Heart left ventricle (tissue), 16 donors: ENCODE data around the gene CEP89. TPM values are rescaled to one million over a fixed set of nuclear protein-coding genes. Genes with fewer than 3 reads are reported as not detected.
A peak's percentile ranks its signal among the peaks of the same experiment; 100 is the strongest.

Experiments
- ATAC-seq, 4 donors: fragments of 200-7000 bp; cut with Tn5 transposase; one replicate each; pipeline ENCODE4 v1.9.1; 2020 to 2022; ENCODE audit warnings: moderate library complexity in 4 of 4, mild to moderate bottlenecking in 3 of 4, moderate number of reproducible peaks in 1 of 4
- DNase-seq, 5 donors: peaks; one replicate each; pipeline ENCODE4 v3.0.0-alpha.2; 2020
- H3K27ac ChIP-seq, 12 donors: fragments of 200-600 bp; sonication (generic) in 4 of 12; one replicate each; pipeline versions ENCODE4 v1.5.0 to v1.8.0; 2016 to 2022; ENCODE audit warnings: mild to moderate bottlenecking in 2 of 12
- H3K27me3 ChIP-seq, 9 donors: fragments of 200-600 bp; sonication (generic) in 2 of 9; one replicate each; pipeline versions ENCODE4 v1.5.1 to v1.8.0; 2016 to 2022; ENCODE audit warnings: mild to moderate bottlenecking in 3 of 9
- H3K36me3 ChIP-seq, 9 donors: fragments of 200-600 bp; sonication (generic) in 2 of 9; one replicate each; pipeline versions ENCODE4 v1.5.0 to v1.8.0; 2018 to 2022; ENCODE audit warnings: mild to moderate bottlenecking in 2 of 9
- H3K4me1 ChIP-seq, 12 donors: fragments of 200-600 bp; sonication (generic) in 4 of 12; one replicate each; pipeline versions ENCODE4 v1.5.0 to v1.8.0; 2016 to 2022; ENCODE audit warnings: mild to moderate bottlenecking in 3 of 12
- H3K4me3 ChIP-seq, 12 donors: fragments of 200-600 bp; sonication (generic) in 4 of 12; one replicate each; pipeline versions ENCODE4 v1.5.0 to v1.8.0; 2017 to 2022; ENCODE audit warnings: mild to moderate bottlenecking in 9 of 12, moderate library complexity in 4 of 12
- H3K9me3 ChIP-seq, 12 donors: fragments of 200-600 bp; sonication (generic) in 4 of 12; one replicate each; pipeline versions ENCODE4 v1.5.0 to v1.8.0; 2016 to 2022; ENCODE audit warnings: mild to moderate bottlenecking in 1 of 12
- POLR2A ChIP-seq, 2 donors: fragments of 450-650 bp; IDR thresholded peaks; one replicate each; pipeline ENCODE4 v1.6.1; 2017; ENCODE audit warnings: antibody characterized with exemption in 2 of 2, mild to moderate bottlenecking in 2 of 2, moderate library complexity in 2 of 2
- WGBS, 4 donors: extraction: QIAGEN DNeasy Blood & Tissue Kit in 2 of 4; methylation state at CpG; one replicate each; pipeline versions ENCODE4 v1.1.5 to v1.1.7; 2013 to 2018; 5-methylcytosine and 5-hydroxymethylcytosine counted together
- intact Hi-C, 10 donors: fragments of 100-400 bp; cut with DNase I; formaldehyde crosslinking; loops; one replicate each; pipeline versions ENCODE4 v1.11.1 to v1.14.2; 2022
- polyA plus RNA-seq, 2 donors: library from polyadenylated mRNA; stranded (reverse); fragments of 200-250 nt; gene quantifications; one replicate each; pipeline ENCODE4 v1.2.3, GENCODE V29; 2013
- total RNA-seq, 9 donors: library from RNA; depleted of rRNA in 2 of 9; stranded (reverse); fragments of >200 nt in 2 of 9; fragmentation: NEBNext Ultra II Directional in 3 of 9; extraction: Animal tissue kit (Norgen Biotek cat#: 25700) in 3 of 9; gene quantifications; one replicate each; pipeline versions ENCODE4 v1.1.0 to v1.2.4, GENCODE V29; 2016 to 2023
- TF ChIP-seq, protein P1 (sequence below), 12 donors: fragments of 200-600 bp; sonication (generic) in 4 of 12; IDR thresholded peaks; one replicate each; pipeline versions ENCODE4 v1.5.0 to v1.8.0; 2018 to 2022; ENCODE audit warnings: antibody characterized with exemption in 12 of 12, mild to moderate bottlenecking in 5 of 12
- donor health status: ischemic (EF 13 %, LVEDD 7.1; RV severe dilation, severe dysfunction).
- donor health status: healthy with polysubstance abuse.
- donor health status: DM: no; HTN: yes; CAD: no.
- donor health status: DM: no; HTN: no; CAD: no.
- donor health status: ischemic (EF 25% LVEDD 6.9; RV normal size, moderate dysfunction).
- donor health status: ischemic (EF 25% LVEDD 5.7; RV mildly dilated, moderate dysfunction).
- donor health status: healthy.
- donor health status: DM: yes; HTN: yes; CAD: no.
- donor health status: ischemic (EF 35%, LVEDD 5.7; RV mildly dilated, moderate dysfunction).
- donor health status: nonischemic (EF 11% LVEDD 7.7; RV severe dilation, severe dysfunction).
- donor health status: DM: yes; HTN: yes; CAD: no.
- donor health status: PGD.
- donor health status: ischemic (EF 29% LVEDD 5.4; RV normal size, mild dysfunction).
- donor health status: nonischemic (EF 23%, LVEDD 6.1; RV moderate dilation, normal function).

Gene CEP89
- total and polyA plus RNA-seq, 11 donors, result 5.4 to 16.0 (median 12.0) TPM

DNA sequence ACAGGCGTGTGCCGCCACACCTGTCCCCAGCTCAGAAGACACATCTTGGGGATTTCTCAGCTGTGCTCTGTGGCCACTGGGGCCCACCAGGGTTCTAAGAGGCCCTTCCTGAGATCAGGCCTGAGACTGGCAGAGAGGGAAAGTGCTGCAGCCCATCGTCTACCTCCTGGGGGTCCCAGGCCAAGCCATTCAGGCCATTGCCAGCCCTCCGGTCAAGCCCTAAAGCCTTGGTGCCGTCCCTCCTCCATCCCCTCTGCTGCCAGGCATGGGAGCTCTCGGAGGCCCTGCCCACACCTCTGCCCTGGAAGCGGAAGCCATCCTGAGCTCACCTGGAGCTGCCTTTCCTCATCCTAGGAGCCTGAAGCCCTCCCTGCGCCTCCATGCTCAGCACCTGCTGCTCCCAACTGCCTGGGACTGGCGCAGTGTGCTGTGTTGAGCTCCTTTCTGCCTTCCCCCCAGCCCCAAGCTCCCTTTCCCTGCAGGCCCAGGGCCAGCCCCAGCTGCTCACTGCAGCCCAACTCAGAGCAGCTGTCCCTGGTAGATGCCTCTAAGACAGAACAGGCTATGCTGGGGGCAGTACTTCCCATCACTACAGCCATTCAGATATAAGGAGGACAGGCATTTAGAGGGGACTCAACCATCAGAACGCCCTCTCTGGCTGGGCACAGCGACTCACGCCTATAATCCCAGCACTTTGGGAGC, 105.0 kb downstream of the CEP89 start:
- H3K27me3 ChIP-seq, result no peaks in the 10 kb centered on the region
- intact Hi-C loops, result no loop called here
- WGBS, 4 donors, result 88 to 89% (median 88%) methylated on average over 11 to 12 of the region's 12 CpGs
- no peak overlapping the region for H3K27ac ChIP-seq
- H3K4me1 ChIP-seq, result no peaks in the 10 kb centered on the region
- DNase-seq (no peak), ATAC-seq (no peak)
- TF ChIP-seq POLR2A (IDR thresholded peaks at IDR 0.05), result no peak
- TF ChIP-seq, protein P1, sequence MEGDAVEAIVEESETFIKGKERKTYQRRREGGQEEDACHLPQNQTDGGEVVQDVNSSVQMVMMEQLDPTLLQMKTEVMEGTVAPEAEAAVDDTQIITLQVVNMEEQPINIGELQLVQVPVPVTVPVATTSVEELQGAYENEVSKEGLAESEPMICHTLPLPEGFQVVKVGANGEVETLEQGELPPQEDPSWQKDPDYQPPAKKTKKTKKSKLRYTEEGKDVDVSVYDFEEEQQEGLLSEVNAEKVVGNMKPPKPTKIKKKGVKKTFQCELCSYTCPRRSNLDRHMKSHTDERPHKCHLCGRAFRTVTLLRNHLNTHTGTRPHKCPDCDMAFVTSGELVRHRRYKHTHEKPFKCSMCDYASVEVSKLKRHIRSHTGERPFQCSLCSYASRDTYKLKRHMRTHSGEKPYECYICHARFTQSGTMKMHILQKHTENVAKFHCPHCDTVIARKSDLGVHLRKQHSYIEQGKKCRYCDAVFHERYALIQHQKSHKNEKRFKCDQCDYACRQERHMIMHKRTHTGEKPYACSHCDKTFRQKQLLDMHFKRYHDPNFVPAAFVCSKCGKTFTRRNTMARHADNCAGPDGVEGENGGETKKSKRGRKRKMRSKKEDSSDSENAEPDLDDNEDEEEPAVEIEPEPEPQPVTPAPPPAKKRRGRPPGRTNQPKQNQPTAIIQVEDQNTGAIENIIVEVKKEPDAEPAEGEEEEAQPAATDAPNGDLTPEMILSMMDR (IDR thresholded peaks at IDR 0.05), result no peak
- no peaks in the 10 kb centered on the region for H3K36me3 ChIP-seq
- no peaks in the 10 kb centered on the region for H3K9me3 ChIP-seq
- no peak overlapping the region for H3K4me3 ChIP-seq

DNA sequence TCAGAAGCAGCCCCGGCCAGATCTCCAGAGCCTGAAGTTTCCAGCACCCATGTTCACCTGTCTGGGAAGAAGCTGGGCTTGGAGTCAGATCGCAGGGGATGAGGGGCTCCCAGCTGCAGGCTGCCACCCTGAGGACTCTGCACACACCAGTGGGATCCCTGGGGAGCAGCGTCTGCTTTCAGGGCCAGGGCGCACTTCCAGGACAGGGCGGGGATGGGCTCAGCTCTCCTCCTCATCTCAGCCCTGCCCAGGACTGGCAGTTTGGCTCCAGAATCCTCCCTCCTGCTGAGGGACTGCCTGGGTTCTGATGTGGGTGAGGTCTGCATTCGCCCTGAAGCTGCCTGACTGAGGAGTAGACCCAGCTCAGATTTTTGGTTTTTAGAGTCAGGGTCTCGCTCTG, 105.7 kb downstream of the CEP89 start:
- H3K27me3 ChIP-seq, result no peaks in the 10 kb centered on the region
- no peaks in the 10 kb centered on the region for H3K9me3 ChIP-seq
- intact Hi-C loops, result no loop called here
- TF ChIP-seq, protein P1 (IDR thresholded peaks at IDR 0.05), result no peak
- no peak for TF ChIP-seq POLR2A (IDR thresholded peaks at IDR 0.05)
- DNase-seq (no peak), ATAC-seq (peak in 1 of 4 donors; percentile 14)
- no peak overlapping the region for H3K4me3 ChIP-seq
- no peaks in the 10 kb centered on the region for H3K36me3 ChIP-seq
- no peak overlapping the region for H3K27ac ChIP-seq
- 76 to 89% (median 83%) methylated on average over 2 to 7 of the region's 7 CpGs for WGBS, 4 donors
- H3K4me1 ChIP-seq, result no peaks in the 10 kb centered on the region

DNA sequence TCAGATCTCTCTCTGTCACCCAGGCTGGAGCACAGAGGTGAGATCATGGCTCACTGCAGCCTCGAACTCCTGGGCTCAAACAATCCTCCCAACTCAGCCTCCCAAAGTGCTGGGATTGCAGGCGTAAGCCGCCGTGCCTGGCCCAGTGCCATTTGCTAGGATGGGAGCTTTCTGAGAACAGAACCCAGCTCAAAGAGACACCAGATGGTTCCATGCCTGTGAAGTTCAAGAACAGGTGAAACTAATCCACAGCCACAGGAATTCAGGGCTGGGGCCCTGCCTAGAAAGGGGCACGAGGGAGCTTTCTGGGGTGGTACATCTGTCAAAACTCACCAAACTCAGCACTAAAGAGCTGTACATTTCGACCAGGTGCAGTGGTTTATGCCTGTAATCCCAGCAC, 106.4 kb downstream of the CEP89 start:
- Histone ChIP-seq H3K36me3 (no peaks in the 10 kb centered on the region), H3K9me3 (no peaks in the 10 kb centered on the region), H3K27ac (no peak overlapping the region), H3K4me1 (no peaks in the 10 kb centered on the region), H3K4me3 (no peak overlapping the region), H3K27me3 (no peaks in the 10 kb centered on the region)
- ATAC-seq (no peak), DNase-seq (no peak)
- TF ChIP-seq, protein P1 (IDR thresholded peaks at IDR 0.05), result no peak
- no peak for TF ChIP-seq POLR2A (IDR thresholded peaks at IDR 0.05)
- intact Hi-C loops, result no loop called here
- WGBS, 4 donors, result 72 to 91% (median 82%) methylated on average over 5 to 6 of the region's 6 CpGs

DNA sequence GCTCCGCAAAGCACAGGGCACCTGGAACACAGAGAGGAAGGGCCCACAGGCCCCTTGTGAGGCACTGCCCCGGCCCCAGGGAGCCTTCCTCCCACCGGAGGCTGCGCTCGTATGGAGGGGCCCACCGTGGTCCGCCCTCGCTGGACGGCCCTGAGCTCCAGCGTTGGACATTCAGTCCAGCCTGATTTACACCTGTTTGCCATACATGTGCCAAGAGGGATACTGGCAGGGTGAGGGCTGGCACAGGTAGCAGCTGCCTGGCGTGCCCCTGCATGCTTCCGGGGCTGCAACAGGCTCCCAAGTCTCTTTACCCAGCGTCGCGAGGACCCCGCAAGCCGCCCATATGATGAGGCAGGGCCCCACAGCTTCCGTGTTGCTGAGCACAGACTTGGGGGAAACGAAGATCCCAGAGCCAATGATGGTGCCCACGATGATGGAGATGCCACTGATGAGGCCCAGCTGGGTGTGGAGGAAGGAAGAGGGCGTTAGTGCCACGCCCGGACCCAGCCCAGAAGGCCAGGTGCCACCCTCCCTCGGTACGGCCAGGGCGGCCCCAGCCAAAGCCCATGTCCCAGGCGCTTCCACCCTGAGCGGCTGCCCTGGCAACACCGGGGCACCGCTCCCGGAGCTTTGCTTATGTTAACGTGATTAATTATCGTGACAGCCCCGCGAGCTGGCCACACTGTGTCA, 107.3 kb downstream of the CEP89 start:
- DNase-seq (no peak), ATAC-seq (no peak)
- no peaks in the 10 kb centered on the region for H3K4me1 ChIP-seq
- H3K4me3 ChIP-seq, result no peak overlapping the region
- TF ChIP-seq, protein P1 (IDR thresholded peaks at IDR 0.05), result no peak
- no peak for TF ChIP-seq POLR2A (IDR thresholded peaks at IDR 0.05)
- H3K27ac ChIP-seq, result no peak overlapping the region
- no peaks in the 10 kb centered on the region for H3K9me3 ChIP-seq
- no peaks in the 10 kb centered on the region for H3K36me3 ChIP-seq
- WGBS, 4 donors, result 78 to 92% (median 89%) methylated on average over 17 to 35 of the region's 35 CpGs
- intact Hi-C loops, result no loop called here
- H3K27me3 ChIP-seq, result no peaks in the 10 kb centered on the region
